WTC11 (cell line): ENCODE data around the gene DIP2A.

Experiments used
- CREB1 ChIP-seq: sonication (generic); formaldehyde crosslinking; IDR thresholded peaks from 2 replicates; pipeline ENCODE4 v1.8.0; 2023; ENCODE audit warnings: mild to moderate bottlenecking, missing genetic modification reagents
- ETV6 ChIP-seq: sonication (generic); formaldehyde crosslinking; IDR thresholded peaks from 2 replicates; pipeline ENCODE4 v1.8.1; 2022; ENCODE audit warnings: mild to moderate bottlenecking, missing genetic modification reagents
- NFATC4 ChIP-seq: fragments of 250-450 bp; sonication (Bioruptor Pico); IDR thresholded peaks from 2 replicates; pipeline ENCODE4 v1.9.0; 2021; ENCODE audit warnings: mild to moderate bottlenecking
- NR1H2 ChIP-seq: sonication (generic); formaldehyde crosslinking; IDR thresholded peaks from 2 replicates; pipeline ENCODE4 v1.9.0; 2021; ENCODE audit warnings: mild to moderate bottlenecking, moderate library complexity, missing genetic modification reagents
- NR2C2 ChIP-seq: sonication (generic); formaldehyde crosslinking; IDR thresholded peaks from 2 replicates; pipeline ENCODE4 v1.8.0; 2022; ENCODE audit warnings: mild to moderate bottlenecking, missing genetic modification reagents
- SMAD3 ChIP-seq: sonication (generic); formaldehyde crosslinking; IDR thresholded peaks from 2 replicates; pipeline ENCODE4 v1.8.0; 2022; ENCODE audit warnings: missing genetic modification reagents, mild to moderate bottlenecking, borderline replicate concordance
- SP1 ChIP-seq: sonication (generic); formaldehyde crosslinking; conservative IDR thresholded peaks from 2 replicates; pipeline ENCODE4 v1.8.1; 2022; ENCODE audit warnings: missing genetic modification reagents
- ZNF138 ChIP-seq: sonication (generic); formaldehyde crosslinking; conservative IDR thresholded peaks from 2 replicates; pipeline ENCODE4 v1.8.1; 2022; ENCODE audit warnings: mild to moderate bottlenecking, moderate library complexity, missing genetic modification reagents
- TF ChIP-seq, protein P1 (sequence below): fragments of 200-600 bp; IDR thresholded peaks from 2 replicates; pipeline ENCODE4 v1.8.0; 2022; ENCODE audit warnings: antibody characterized with exemption
- TF ChIP-seq, protein P2 (sequence below): sonication (generic); formaldehyde crosslinking; IDR thresholded peaks from 2 replicates; pipeline ENCODE4 v1.8.1; 2022; ENCODE audit warnings: mild to moderate bottlenecking, missing genetic modification reagents, moderate library complexity, borderline replicate concordance
- TF ChIP-seq, protein P3 (sequence below): sonication (generic); formaldehyde crosslinking; IDR thresholded peaks from 2 replicates; pipeline ENCODE4 v1.8.1; 2022; ENCODE audit warnings: low read depth, mild to moderate bottlenecking, moderate library complexity, missing genetic modification reagents, borderline replicate concordance
- TF ChIP-seq, protein P4 (sequence below): sonication (generic); formaldehyde crosslinking; IDR thresholded peaks from 2 replicates; pipeline ENCODE4 v1.8.0; 2023; ENCODE audit warnings: missing genetic modification reagents, mild to moderate bottlenecking, borderline replicate concordance

DNA sequence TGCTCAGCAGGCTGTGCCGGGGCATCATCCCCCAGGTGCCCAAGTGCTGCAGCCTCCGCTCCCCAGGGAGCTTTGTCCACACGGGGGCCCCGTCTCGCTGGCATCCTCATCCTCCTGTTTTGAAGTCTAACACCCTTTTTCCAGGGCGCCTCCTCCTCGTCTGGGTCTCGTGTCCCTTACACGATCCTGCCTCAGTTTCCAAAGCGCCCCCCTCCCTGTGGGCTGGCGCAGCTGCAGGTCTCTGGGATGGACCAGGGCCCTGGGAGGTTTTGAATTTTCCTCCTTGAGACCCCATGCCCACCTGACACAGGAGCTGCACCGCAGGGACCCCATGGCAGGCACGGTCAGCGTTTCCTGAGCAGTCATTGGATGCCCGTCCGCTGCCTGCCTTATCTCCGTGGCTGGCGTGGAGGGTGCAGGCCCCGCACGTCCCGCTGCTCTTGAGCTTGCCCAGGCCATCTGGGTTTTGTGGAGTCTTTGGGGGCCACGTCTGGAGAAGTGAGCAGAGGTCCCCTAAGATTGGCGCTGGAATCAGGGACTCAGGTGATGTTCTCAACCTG lies 37.4 kb upstream of the DIP2A start:
- no peak for TF ChIP-seq NR2C2 (CRISPR knock-in tag)
- no peak for TF ChIP-seq SP1
- TF ChIP-seq, protein P1, sequence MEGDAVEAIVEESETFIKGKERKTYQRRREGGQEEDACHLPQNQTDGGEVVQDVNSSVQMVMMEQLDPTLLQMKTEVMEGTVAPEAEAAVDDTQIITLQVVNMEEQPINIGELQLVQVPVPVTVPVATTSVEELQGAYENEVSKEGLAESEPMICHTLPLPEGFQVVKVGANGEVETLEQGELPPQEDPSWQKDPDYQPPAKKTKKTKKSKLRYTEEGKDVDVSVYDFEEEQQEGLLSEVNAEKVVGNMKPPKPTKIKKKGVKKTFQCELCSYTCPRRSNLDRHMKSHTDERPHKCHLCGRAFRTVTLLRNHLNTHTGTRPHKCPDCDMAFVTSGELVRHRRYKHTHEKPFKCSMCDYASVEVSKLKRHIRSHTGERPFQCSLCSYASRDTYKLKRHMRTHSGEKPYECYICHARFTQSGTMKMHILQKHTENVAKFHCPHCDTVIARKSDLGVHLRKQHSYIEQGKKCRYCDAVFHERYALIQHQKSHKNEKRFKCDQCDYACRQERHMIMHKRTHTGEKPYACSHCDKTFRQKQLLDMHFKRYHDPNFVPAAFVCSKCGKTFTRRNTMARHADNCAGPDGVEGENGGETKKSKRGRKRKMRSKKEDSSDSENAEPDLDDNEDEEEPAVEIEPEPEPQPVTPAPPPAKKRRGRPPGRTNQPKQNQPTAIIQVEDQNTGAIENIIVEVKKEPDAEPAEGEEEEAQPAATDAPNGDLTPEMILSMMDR, result no peak
- no peak for TF ChIP-seq ZNF138 (CRISPR knock-in tag)
- no peak for TF ChIP-seq CREB1 (CRISPR knock-in tag)
- TF ChIP-seq, protein P2, sequence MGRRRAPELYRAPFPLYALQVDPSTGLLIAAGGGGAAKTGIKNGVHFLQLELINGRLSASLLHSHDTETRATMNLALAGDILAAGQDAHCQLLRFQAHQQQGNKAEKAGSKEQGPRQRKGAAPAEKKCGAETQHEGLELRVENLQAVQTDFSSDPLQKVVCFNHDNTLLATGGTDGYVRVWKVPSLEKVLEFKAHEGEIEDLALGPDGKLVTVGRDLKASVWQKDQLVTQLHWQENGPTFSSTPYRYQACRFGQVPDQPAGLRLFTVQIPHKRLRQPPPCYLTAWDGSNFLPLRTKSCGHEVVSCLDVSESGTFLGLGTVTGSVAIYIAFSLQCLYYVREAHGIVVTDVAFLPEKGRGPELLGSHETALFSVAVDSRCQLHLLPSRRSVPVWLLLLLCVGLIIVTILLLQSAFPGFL (CRISPR knock-in tag), result no peak
- no peak for TF ChIP-seq SMAD3
- TF ChIP-seq NFATC4 (CRISPR knock-in tag), result no peak
- TF ChIP-seq ETV6 (CRISPR knock-in tag), result no peak
- TF ChIP-seq, protein P3, sequence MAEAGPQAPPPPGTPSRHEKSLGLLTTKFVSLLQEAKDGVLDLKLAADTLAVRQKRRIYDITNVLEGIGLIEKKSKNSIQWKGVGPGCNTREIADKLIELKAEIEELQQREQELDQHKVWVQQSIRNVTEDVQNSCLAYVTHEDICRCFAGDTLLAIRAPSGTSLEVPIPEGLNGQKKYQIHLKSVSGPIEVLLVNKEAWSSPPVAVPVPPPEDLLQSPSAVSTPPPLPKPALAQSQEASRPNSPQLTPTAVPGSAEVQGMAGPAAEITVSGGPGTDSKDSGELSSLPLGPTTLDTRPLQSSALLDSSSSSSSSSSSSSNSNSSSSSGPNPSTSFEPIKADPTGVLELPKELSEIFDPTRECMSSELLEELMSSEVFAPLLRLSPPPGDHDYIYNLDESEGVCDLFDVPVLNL (CRISPR knock-in tag), result no peak
- TF ChIP-seq, protein P4, sequence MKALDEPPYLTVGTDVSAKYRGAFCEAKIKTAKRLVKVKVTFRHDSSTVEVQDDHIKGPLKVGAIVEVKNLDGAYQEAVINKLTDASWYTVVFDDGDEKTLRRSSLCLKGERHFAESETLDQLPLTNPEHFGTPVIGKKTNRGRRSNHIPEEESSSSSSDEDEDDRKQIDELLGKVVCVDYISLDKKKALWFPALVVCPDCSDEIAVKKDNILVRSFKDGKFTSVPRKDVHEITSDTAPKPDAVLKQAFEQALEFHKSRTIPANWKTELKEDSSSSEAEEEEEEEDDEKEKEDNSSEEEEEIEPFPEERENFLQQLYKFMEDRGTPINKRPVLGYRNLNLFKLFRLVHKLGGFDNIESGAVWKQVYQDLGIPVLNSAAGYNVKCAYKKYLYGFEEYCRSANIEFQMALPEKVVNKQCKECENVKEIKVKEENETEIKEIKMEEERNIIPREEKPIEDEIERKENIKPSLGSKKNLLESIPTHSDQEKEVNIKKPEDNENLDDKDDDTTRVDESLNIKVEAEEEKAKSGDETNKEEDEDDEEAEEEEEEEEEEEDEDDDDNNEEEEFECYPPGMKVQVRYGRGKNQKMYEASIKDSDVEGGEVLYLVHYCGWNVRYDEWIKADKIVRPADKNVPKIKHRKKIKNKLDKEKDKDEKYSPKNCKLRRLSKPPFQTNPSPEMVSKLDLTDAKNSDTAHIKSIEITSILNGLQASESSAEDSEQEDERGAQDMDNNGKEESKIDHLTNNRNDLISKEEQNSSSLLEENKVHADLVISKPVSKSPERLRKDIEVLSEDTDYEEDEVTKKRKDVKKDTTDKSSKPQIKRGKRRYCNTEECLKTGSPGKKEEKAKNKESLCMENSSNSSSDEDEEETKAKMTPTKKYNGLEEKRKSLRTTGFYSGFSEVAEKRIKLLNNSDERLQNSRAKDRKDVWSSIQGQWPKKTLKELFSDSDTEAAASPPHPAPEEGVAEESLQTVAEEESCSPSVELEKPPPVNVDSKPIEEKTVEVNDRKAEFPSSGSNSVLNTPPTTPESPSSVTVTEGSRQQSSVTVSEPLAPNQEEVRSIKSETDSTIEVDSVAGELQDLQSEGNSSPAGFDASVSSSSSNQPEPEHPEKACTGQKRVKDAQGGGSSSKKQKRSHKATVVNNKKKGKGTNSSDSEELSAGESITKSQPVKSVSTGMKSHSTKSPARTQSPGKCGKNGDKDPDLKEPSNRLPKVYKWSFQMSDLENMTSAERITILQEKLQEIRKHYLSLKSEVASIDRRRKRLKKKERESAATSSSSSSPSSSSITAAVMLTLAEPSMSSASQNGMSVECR (CRISPR knock-in tag), result no peak
- no peak for TF ChIP-seq NR1H2 (CRISPR knock-in tag)
